OCI-LY7 (cell line): ENCODE results near the gene S100A7. TPM values are rescaled to one million over a fixed set of nuclear protein-coding genes. Genes with fewer than 3 reads are reported as not detected.
"Not testable (repeated sequence)": the region's sequence is repeated elsewhere in the genome, so short reads cannot be mapped to it uniquely, and the experiment has no call there.

Source experiments
- BruUV-seq: library from RNA; stranded (reverse); fragments of 400-500 nt; replicated peaks from 2 replicates; lab custom pipeline; 2021; lab: Mats Ljungman, UMichigan
- CTCF ChIA-PET: fragments of 300-600 bp; sonication (Branson Sonifier 250); formaldehyde crosslinking; loops from one replicate; lab custom pipeline; 2022; ENCODE audit warnings: antibody characterized with exemption; ENCODE audit not compliant: unreplicated experiment; lab: Charles Lee
- POLR2A ChIA-PET: fragments of 300-600 bp; sonication (Branson Sonifier 250); formaldehyde crosslinking; loops from one replicate; lab custom pipeline; 2022; ENCODE audit warnings: antibody characterized with exemption; lab: Charles Lee
- DNase-seq: peaks from one replicate; pipeline ENCODE4 v3.0.0-alpha.2; 2015; ENCODE audit warnings: low spot score
- H2AFZ ChIP-seq: fragments of 200-600 bp; sonication (generic), shearing (Covaris generic); 2 replicates; pipeline ENCODE4 v1.6.1; 2014; ENCODE audit warnings: mild to moderate bottlenecking, antibody characterized with exemption, low read length, moderate library complexity
- H3K27ac ChIP-seq: fragments of 200-600 bp; sonication (generic); 2 replicates; pipeline ENCODE4 v1.5.1; 2014; ENCODE audit warnings: mixed run types, low read depth, mild to moderate bottlenecking, moderate library complexity, low read length, inconsistent platforms; ENCODE audit not compliant: poor library complexity, severe bottlenecking
- H3K36me3 ChIP-seq: fragments of 200-600 bp; sonication (generic); 2 replicates; pipeline ENCODE4 v1.6.1; 2014; ENCODE audit warnings: mild to moderate bottlenecking, antibody characterized with exemption, low read length, moderate library complexity, mixed read lengths; ENCODE audit not compliant: insufficient read depth
- H3K4me1 ChIP-seq: fragments of 200-600 bp; sonication (generic); 2 replicates; pipeline ENCODE4 v1.5.1; 2014; ENCODE audit warnings: mild to moderate bottlenecking, low read length; ENCODE audit not compliant: insufficient read depth, poor library complexity, severe bottlenecking
- H3K4me2 ChIP-seq: fragments of 200-600 bp; sonication (generic); 2 replicates; pipeline ENCODE4 v1.6.1; 2014; ENCODE audit warnings: mild to moderate bottlenecking, low read length
- H3K4me3 ChIP-seq: fragments of 200-600 bp; sonication (generic); 2 replicates; pipeline ENCODE4 v1.5.1; 2014; ENCODE audit warnings: mild to moderate bottlenecking, low read depth, low read length; ENCODE audit not compliant: poor library complexity, severe bottlenecking
- H3K79me2 ChIP-seq: fragments of 200-600 bp; sonication (generic); 2 replicates; pipeline ENCODE4 v1.6.1; 2016; ENCODE audit warnings: low read depth, mild to moderate bottlenecking, low read length, moderate library complexity, mixed read lengths; ENCODE audit not compliant: insufficient read depth
- H3K9me2 ChIP-seq: fragments of 200-600 bp; sonication (generic); 2 replicates; pipeline ENCODE4 v1.6.1; 2016; ENCODE audit warnings: mild to moderate bottlenecking, low read length, mixed read lengths; ENCODE audit not compliant: insufficient read depth
- H3K9me3 ChIP-seq: fragments of 200-600 bp; sonication (generic); 2 replicates; pipeline ENCODE4 v1.6.1; 2014; ENCODE audit warnings: mild to moderate bottlenecking, mixed run types, low read length, mixed read lengths
- H4K20me1 ChIP-seq: fragments of 200-600 bp; sonication (generic); 2 replicates; pipeline ENCODE4 v1.6.1; 2014; ENCODE audit warnings: mild to moderate bottlenecking, antibody characterized with exemption, low read length, moderate library complexity, mixed read lengths; ENCODE audit not compliant: insufficient read depth
- EZH2phosphoT487 ChIP-seq: fragments of 200-600 bp; sonication (generic); IDR thresholded peaks from 2 replicates; pipeline ENCODE4 v1.6.1; 2018; ENCODE audit warnings: low read depth, borderline replicate concordance, mild to moderate bottlenecking, mixed run types, antibody characterized with exemption, low read length, moderate library complexity, mixed read lengths
- intact Hi-C: fragments of 100-400 bp; cut with micrococcal nuclease; formaldehyde crosslinking; loops from one replicate; pipeline ENCODE4 v1.10.0; 2022; ENCODE audit not compliant: unreplicated experiment
- total RNA-seq, 2 experiments: library from RNA; depleted of rRNA in 1 of 2; stranded (reverse); fragments of >200 nt in 1 of 2; shearing (Covaris generic) in 1 of 2; gene quantifications; 2 replicates each; pipeline ENCODE4 v1.2.3, GENCODE V29; 2014 to 2022
- TF ChIP-seq, protein P1 (sequence below): fragments of 200-600 bp; sonication (generic); conservative IDR thresholded peaks from 2 replicates; pipeline ENCODE4 v1.5.1; 2014; ENCODE audit warnings: mild to moderate bottlenecking, antibody characterized with exemption, low read length, moderate library complexity, mixed read lengths

The S100A7 gene
- total RNA-seq, 2 experiments from 2014 or later, result not detected

- ChIA-PET POLR2A (interaction anchor here (0.5 kb wide), 1 partner anchor 204 kb away, joined by 3 read pairs; no protein-coding TSS in a partner anchor), CTCF (no interaction called here)
- H4K20me1 ChIP-seq, result no peaks in the 10 kb centered on the region
- no peak overlapping the region for H3K4me3 ChIP-seq
- no peak for DNase-seq
- no peak overlapping the region for H3K4me2 ChIP-seq
- H3K4me1 ChIP-seq, result no peaks in the 10 kb centered on the region
- H2AFZ ChIP-seq, result no peak overlapping the region
- no TSS peak for BruUV-seq
- H3K9me2 ChIP-seq, result no peaks in the 10 kb centered on the region
- TF ChIP-seq, protein P1, sequence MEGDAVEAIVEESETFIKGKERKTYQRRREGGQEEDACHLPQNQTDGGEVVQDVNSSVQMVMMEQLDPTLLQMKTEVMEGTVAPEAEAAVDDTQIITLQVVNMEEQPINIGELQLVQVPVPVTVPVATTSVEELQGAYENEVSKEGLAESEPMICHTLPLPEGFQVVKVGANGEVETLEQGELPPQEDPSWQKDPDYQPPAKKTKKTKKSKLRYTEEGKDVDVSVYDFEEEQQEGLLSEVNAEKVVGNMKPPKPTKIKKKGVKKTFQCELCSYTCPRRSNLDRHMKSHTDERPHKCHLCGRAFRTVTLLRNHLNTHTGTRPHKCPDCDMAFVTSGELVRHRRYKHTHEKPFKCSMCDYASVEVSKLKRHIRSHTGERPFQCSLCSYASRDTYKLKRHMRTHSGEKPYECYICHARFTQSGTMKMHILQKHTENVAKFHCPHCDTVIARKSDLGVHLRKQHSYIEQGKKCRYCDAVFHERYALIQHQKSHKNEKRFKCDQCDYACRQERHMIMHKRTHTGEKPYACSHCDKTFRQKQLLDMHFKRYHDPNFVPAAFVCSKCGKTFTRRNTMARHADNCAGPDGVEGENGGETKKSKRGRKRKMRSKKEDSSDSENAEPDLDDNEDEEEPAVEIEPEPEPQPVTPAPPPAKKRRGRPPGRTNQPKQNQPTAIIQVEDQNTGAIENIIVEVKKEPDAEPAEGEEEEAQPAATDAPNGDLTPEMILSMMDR, result no peak
- no peak for TF ChIP-seq EZH2phosphoT487
- intact Hi-C loops, result no loop called here
- H3K9me3 ChIP-seq, result no peaks in the 10 kb centered on the region
- H3K27ac ChIP-seq, result no peak overlapping the region
- H3K79me2 ChIP-seq, result no peaks in the 10 kb centered on the region
- H3K36me3 ChIP-seq, result no peaks in the 10 kb centered on the region
Observed at GRCh38 chr1:153456396-153456795, 4.1 kb downstream of the S100A7 start.

DNA sequence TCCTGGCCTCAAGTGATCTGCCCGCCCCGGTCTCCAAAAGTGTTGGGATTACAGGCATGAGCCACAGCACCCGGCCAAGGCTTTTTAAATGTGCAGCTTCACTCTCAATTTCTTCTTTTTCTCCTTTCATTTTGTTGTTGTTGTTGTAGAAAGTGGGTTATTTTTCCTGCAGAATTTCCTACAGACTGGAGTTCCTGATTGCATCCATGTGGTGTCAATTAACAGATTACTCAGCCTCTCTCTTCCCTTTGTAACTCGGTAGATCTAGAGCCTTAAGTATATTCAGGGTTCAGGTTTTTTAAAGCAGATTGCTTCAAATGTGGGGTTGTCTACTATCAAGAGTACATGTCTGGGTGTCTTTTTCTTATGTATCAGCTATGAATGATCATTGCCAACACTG, 11.6 kb downstream of the S100A7 start:
- H3K4me2 ChIP-seq, POLR2A ChIA-PET, H3K4me1 ChIP-seq, H3K79me2 ChIP-seq, H4K20me1 ChIP-seq, CTCF ChIA-PET, H3K9me2 ChIP-seq, H3K4me3 ChIP-seq, BruUV-seq, H3K27ac ChIP-seq, intact Hi-C loops, H2AFZ ChIP-seq, H3K36me3 ChIP-seq, H3K9me3 ChIP-seq, DNase-seq: not testable (repeated sequence)

DNA sequence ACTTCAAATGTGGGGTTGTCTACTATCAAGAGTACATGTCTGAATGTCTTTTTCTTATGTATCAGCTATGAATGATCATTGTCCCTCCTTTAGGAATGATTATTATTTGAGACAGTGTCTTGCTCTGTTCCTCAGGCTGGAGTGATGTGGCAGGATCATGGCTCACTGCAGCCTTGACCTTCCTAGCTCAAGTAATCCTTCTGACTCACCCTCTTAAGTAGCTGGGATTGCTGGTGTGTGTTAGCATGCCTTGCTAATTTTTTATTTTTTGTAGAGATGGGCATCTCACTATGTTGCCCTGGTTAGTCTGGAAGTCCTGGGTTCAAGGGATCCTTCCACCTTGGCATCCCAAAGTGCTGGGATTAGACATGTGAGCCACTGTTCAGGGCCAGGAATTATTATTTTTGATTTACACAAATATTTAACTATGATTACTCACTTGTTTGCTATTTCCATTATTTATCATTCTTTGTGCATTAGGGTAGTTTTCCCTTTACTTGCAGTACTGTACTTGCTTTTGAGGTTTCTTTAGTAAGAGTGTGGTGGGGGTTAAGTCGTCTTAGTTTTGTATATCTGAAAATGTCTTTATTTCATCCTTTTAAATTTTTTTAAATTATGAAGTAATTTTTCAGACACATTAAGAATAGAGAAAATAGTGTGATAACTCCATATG, 12.8 kb downstream of the S100A7 start:
- Histone ChIP-seq H3K79me2 (no peaks in the 10 kb centered on the region), H3K9me3 (no peaks in the 10 kb centered on the region), H3K4me2 (no peak overlapping the region), H3K4me1 (no peaks in the 10 kb centered on the region), H3K9me2 (no peaks in the 10 kb centered on the region), H3K4me3 (no peak overlapping the region), H3K36me3 (no peaks in the 10 kb centered on the region), H3K27ac (no peak overlapping the region), H2AFZ (no peak overlapping the region), H4K20me1 (no peaks in the 10 kb centered on the region)
- POLR2A ChIA-PET, result no interaction called here
- TF ChIP-seq, protein P1, result no peak
- no peak for TF ChIP-seq EZH2phosphoT487
- intact Hi-C loops, result no loop called here
- no peak for DNase-seq
- CTCF ChIA-PET, result no interaction called here
- no TSS peak for BruUV-seq
